ENCODE data around the gene UNKL.

- no peak for TF ChIP-seq EZH2 (IDR thresholded peaks at IDR 0.05; ENCODE audit: insufficient read depth, poor library complexity, severe bottlenecking)
- no peak for TF ChIP-seq EZH2phosphoT487 (IDR thresholded peaks at IDR 0.05; ENCODE audit: insufficient read depth, low read depth)
These were observed 70.9 kb downstream of the UNKL start for GRCh38 chr16:1343428-1344242.

Data from GM23248 (cell line).